NCI-H2029 treated with DMSO at 0.1 percent for 48 hours (cell line): ENCODE results near the gene ZNF787.

Experiments
- DNase-seq: peaks from one replicate; lab custom pipeline; 2025; lab: John Stamatoyannopoulos, UW

Gene ZNF787

DNA sequence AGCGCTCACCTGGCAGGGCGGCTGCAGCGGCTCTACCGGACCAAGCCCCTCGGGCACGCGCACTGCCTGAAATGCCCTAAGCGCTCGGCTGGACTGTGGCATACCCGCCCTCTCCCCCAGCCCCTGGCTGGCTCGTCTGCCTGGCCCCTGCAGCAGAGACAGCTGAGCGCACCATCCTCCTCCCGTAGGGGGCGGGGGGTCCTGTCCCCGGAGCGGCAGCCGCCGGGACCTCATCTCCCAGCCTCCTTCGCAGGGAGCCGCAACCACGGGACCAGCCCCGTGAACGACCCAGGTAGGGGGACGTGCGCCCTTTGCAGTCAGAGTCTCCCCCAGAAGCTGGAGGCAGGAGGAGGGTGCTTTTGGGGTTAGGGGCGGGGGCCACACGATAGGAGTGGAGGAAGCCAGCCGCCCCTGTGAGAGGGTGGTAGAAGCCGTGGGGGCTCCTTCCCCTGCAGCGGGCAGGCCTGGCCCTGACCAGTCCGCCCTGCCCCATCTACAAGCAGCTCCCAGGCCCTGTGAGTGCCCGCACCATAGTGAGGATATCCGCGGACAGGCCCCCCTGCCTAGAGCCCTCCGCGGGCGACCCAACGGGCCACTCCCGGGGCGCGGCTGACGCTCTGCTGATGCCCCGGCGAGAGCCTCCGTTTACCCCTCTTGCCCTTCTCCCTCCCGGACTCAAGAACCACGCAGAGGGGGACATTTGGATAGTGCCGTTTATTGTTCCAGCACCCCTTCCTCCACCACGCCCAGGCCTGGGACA lies 34.2 kb downstream of the ZNF787 start:
- DNase-seq = no peak

DNA sequence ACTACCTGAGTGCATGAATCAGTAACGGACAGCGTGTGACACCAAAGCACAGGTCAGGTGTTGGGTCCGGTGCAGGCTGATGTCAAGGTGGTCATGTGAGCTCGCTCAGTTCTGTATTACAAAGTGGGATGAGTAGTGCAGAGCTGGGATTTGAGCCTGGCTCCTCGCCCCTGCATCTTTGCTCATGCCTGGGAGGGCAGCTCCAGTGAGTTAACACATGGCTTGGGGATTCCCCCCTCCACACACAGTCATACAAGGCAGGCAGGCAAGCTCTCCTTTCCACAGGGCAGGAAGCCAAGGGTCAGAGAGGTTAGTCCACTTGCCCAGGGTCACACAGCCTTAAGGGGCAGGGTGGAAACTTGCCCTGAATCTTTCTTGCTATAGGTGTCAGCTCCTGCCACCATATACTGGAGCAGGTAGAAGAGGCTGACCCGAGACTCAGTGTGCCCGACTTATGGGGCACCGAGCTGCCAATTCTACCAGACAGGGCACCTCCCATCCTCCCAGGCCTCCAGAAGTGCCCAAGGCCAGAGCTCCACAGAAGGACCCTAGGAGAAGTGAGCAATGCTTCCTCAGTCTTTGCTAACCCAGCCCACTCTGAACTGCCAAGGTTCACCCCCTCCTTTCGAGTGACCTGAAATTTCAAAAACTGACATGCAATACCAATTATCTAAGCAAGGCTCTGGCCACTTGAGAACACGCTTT lies 35.4 kb downstream of the ZNF787 start:
- DNase-seq = no peak

DNA sequence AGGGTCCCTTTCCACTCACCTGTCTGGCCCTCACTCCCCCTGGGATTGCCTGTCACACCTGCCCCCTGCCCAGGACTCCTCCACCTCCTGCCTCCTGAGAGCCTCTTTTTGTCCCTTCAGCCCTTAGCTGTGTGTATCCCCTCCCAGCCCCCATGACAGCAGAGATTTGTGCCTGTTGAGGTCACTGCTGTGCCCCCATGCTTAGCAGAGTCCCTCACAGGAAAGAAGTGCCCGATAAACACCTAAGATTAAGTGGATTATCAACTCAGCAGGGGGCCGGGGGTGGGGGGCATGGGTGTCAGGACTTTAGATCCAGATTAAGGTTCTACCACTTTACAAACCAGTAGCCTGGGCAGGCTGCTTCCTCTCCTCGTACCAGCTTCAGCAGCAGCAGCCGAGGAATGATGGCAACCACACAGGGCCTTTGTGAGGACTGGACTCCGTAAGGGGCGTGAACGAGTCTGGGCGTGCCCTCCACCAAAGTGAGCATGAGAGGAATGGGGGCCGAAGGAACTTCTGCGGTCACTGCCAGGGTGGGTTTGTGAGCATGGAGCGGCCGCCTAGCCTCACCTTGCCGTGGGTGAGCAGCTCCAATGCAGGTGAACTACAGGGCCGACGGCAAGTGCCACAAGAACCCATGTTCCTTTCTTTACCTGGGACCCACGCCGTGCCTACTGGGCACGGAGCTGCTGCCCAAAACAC lies 36.1 kb downstream of the ZNF787 start:
- no peak for DNase-seq

DNA sequence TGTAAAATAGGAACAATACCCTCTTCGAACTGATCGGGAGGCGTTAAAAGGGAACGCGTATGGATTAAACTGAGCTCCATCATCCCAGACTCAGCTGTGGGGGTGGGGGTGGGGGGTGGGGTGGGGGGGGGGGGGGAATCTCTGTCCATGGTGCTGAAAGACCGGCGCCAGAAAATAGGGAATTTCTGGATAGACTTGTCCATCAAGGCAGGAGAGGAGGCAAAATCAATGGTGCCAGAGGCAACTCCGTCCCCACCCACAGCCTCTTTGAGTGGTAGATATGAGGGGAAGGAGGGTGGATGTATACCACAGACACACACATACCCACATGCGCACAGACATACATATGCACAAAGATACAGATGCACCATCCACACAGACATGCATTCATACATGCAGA lies 37.4 kb downstream of the ZNF787 start:
- no peak for DNase-seq

DNA sequence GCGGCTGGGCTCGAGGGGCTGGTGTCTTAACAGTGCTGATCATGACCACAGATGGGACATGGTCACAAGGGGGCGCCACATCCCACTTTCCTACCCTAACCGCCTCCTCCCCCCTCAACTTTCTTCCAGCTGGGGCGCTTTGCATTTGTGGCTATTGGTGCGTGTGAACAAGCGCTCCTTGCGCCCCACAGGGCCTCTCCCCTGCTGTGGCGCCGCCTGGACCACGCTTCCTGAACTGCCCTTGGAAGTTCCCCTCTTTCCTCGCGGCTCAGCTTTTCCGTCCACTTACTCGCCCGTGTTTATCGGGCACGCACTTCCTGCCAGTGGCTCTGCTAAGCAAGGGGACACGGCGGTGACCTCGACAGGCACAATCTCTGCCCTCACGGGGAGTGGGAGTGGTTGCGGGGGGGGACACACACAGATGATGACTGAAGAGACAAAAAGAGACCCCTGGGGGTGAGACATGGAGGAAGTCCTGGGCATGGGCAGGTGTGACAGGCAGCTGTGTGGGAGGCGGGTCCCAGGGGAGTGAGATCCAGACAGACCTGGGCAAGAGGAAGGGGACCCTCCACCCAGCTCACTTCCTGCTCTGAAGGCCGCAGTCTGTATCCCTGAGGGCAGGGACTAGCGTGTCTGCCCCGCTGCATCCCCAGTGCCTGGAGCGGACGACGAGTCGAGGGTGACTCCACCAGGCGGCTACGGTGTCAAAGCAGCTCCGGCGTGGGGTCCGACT lies 40.3 kb downstream of the ZNF787 start:
- DNase-seq = peak; percentile 27

DNA sequence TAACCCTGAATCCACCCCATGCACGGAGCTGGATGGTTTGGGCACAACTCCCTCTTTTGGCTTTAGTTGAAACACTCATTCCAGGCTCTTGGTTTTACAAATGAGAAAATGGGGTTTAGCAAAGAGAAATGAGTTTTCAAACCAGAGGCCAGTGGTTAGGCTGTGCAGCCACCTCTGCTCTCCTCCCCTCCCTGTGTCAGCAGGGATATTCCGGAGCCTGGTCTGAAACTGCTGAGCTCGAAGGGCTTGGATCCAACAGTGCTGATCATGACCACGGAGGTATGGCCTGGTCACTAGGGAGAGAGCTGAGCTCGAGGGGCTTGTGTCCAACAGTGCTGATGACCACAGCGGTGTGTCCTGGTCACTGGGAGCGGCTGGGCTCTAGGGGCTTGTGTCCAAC lies 41.5 kb downstream of the ZNF787 start:
- no peak for DNase-seq

DNA sequence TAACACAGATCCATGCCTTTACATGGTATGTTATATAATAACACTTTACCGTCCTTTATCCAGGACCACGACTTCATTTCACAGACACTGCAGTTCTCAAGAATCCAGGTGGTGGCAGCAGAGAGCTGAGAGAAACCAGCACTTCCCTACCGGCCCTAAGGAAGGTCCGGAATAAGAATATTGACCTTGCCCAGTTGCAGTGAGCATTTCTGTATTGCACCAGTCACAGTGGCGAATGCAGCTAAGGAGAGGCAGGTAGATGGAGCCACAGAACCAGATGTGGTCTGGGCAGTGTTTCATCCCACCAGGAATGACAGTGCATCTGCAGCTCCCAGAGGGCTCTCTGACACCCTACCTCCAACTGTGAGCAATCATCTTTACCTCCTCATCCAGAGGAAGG lies 44.6 kb downstream of the ZNF787 start:
- peak; percentile 28 for DNase-seq

DNA sequence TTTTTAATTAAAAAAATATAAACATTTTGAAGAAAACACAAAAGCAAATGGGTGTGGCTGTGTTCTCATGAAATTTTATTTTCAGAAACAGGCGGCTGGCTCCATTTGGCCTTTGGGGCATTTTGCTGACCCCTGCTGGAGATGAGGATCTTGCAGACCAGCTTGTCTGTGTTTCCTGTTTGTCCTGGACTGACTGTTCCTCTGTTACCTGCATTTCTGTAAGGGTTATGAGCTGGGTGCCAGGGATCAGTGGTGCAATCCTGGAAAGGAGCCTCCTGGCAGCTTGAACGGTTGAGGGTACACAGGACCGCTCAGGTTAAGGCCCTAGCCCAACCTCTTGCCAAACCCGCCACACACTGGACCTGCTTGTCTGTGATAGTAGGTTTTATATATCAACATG lies 49.9 kb downstream of the ZNF787 start:
- no peak for DNase-seq

DNA sequence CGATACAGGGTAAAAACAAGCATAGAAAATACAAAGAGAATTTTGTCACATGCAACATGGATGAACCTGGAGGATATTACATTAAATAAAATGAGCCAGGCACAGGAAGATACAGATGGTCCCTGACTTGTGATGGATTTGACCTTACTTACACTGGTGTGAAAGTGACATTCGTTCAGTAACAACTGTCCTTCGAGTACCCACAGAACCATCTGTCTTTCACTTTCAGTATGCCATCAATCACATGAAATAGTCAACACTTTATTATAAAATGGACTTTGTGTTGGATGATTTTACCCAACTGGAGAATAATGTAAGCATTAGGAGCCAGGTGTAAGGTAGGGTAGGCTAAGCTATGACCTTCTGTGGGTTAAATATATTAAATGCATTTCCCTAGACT lies 51.5 kb downstream of the ZNF787 start:
- DNase-seq = no peak

DNA sequence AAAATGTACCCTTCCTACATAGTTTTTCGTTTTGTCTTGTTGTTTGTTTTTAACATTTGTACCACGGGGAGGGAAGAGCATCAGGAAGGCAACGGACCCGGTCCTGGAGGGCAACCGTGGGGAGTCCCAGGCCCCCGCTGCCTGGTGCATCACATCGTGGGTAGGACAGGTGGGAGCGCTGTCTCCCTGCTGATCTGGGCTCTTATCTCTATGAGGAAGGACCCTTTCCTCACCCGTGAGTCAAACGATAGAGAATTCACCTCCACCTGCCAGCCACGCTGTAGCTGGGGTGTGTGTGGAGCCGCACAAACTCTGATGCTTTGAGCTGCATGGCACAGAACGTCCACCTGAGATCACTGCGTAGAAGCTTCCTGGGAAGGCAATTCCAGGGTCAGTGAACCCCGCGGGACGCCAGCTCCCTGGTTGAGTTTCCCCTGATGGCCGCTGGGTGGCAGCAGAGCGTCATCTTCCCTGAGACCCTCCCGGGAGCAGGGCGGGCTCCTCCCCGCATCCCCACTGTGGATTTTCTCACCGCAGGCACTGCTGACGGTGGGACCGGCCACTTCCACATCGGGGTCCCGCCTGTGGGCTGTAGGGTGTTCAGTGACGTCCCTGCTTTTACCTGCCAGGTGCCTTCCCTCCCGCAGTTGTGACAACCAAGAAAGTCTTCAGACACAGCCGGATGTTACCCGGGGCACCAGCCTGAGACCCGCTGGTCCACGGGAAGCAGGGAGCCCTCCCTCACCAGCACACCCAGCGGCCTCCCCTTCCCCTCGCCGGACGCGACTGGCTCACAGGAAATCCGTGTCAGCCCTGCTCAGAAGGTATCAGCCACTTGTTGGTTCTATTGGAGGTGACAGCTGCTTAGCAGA lies 54.7 kb downstream of the ZNF787 start:
- DNase-seq = peak; percentile 13

DNA sequence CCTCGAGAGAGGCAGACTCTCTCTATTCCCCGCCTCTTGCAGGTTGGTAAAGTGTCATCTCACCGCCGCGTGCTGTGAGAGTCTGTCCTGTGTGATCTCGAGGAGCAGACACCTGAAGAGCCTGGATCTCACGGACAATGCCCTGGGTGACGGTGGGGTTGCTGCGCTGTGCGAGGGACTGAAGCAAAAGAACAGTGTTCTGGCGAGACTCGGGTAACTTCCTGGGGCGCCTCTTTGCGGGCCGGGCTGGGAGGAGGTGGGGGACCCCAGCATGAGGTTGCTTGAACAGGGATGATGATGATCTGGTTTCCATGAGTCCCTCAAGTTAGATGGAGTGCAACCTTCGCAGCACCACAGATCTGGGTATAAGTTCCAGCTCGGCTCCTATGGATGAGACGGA lies 67.5 kb downstream of the ZNF787 start:
- no peak for DNase-seq
